NK-92 treated with Interleukin-12 subunit alpha and Interleukin-12 subunit beta, amount 100 ng/mL, for 24 hours (cell line): Measurements from ENCODE around the gene AK1.

ENCODE experiments used
- DNase-seq: peaks from one replicate; lab custom pipeline; 2025; lab: John Stamatoyannopoulos, UW

AK1 gene

GRCh38 chr9:127867356-127868277 is 9.9 kb downstream of the AK1 start:
- DNase-seq, result no peak

- no peak for DNase-seq
These were observed 10.9 kb downstream of the AK1 start for GRCh38 chr9:127866535-127866934.

GRCh38 chr9:127865645-127866464 is 11.6 kb downstream of the AK1 start:
- DNase-seq, result no peak

GRCh38 chr9:127863191-127863621 is 14.3 kb downstream of the AK1 start:
- DNase-seq, result no peak

- no peak for DNase-seq
These were observed 15.1 kb downstream of the AK1 start for GRCh38 chr9:127862075-127863011.

- DNase-seq, result no peak
These were observed 16.7 kb downstream of the AK1 start for GRCh38 chr9:127860779-127861178.

GRCh38 chr9:127860260-127860659 is 17.2 kb downstream of the AK1 start:
- no peak for DNase-seq

GRCh38 chr9:127858041-127858512 is 19.4 kb downstream of the AK1 start:
- no peak for DNase-seq

- no peak for DNase-seq
These were observed 20.2 kb downstream of the AK1 start for GRCh38 chr9:127857278-127857677.

GRCh38 chr9:127856729-127857116 is 20.8 kb downstream of the AK1 start:
- no peak for DNase-seq

- DNase-seq, result no peak
These were observed 21.3 kb downstream of the AK1 start for GRCh38 chr9:127856094-127856728.

- DNase-seq, result no peak
These were observed 22.0 kb downstream of the AK1 start for GRCh38 chr9:127855522-127855921.

GRCh38 chr9:127854960-127855359 is 22.5 kb downstream of the AK1 start:
- no peak for DNase-seq

GRCh38 chr9:127854184-127854806 is 23.2 kb downstream of the AK1 start, which contains the start of gene ENG:
Gene ENG, minus strand, starts transcription at chr9:127854658. Its CDS starts 303 bp downstream, at chr9:127854355.
- no peak for DNase-seq

- DNase-seq, result no peak
These were observed 23.9 kb downstream of the AK1 start for GRCh38 chr9:127853312-127854183.

- no peak for DNase-seq
These were observed 24.6 kb downstream of the AK1 start for GRCh38 chr9:127852829-127853228.

- DNase-seq, result no peak
These were observed 27.1 kb downstream of the AK1 start for GRCh38 chr9:127850286-127850830.

- no peak for DNase-seq
These were observed 28.5 kb downstream of the AK1 start for GRCh38 chr9:127848756-127849504.
